GM21360 (cell line): ENCODE data around the gene MRPS22.
A peak's percentile ranks its signal among the peaks of the same experiment; 100 is the strongest.
"Not testable (repeated sequence)": the region's sequence is repeated elsewhere in the genome, so short reads cannot be mapped to it uniquely, and the experiment has no call there.

ENCODE experiments used
- ATAC-seq: cut with Tn5 transposase; IDR thresholded peaks from one replicate; pipeline ENCODE4 v1.9.1; 2021; ENCODE audit warnings: mild to moderate bottlenecking, moderate library complexity; ENCODE audit not compliant: unreplicated experiment

The MRPS22 gene

GRCh38 chr3:139334675-139335074 is 9.1 kb upstream of the MRPS22 start:
- not testable (repeated sequence) for ATAC-seq

GRCh38 chr3:139338405-139338804 is 5.4 kb upstream of the MRPS22 start:
- ATAC-seq, result no peak

- ATAC-seq, result no peak
These were observed 4.5 kb upstream of the MRPS22 start for GRCh38 chr3:139339219-139339906.

GRCh38 chr3:139340784-139341183 is 3.0 kb upstream of the MRPS22 start:
- no peak for ATAC-seq

GRCh38 chr3:139342054-139342453 is 1.8 kb upstream of the MRPS22 start:
- ATAC-seq, result no peak

- ATAC-seq, result no peak
These were observed 3.0 kb downstream of the MRPS22 start for GRCh38 chr3:139346771-139347170.

GRCh38 chr3:139353920-139354556 is 10.2 kb downstream of the MRPS22 start:
- no peak for ATAC-seq

GRCh38 chr3:139354661-139355060 is 10.8 kb downstream of the MRPS22 start:
- ATAC-seq, result no peak

- ATAC-seq, result no peak
These were observed 11.7 kb downstream of the MRPS22 start for GRCh38 chr3:139355476-139355875.

GRCh38 chr3:139355891-139356290 is 12.1 kb downstream of the MRPS22 start:
- no peak for ATAC-seq

GRCh38 chr3:139357899-139358298 is 14.1 kb downstream of the MRPS22 start:
- ATAC-seq, result peak; percentile 61

- no peak for ATAC-seq
These were observed 15.2 kb downstream of the MRPS22 start for GRCh38 chr3:139358841-139359562.

GRCh38 chr3:139361276-139361675 is 17.5 kb downstream of the MRPS22 start:
- no peak for ATAC-seq

- ATAC-seq, result no peak
These were observed 20.7 kb downstream of the MRPS22 start for GRCh38 chr3:139364549-139364948.

- no peak for ATAC-seq
These were observed 30.3 kb downstream of the MRPS22 start for GRCh38 chr3:139374099-139374498.

- ATAC-seq, result no peak
These were observed 33.6 kb downstream of the MRPS22 start for GRCh38 chr3:139377378-139377777.

- ATAC-seq, result no peak
These were observed 34.9 kb downstream of the MRPS22 start for GRCh38 chr3:139378587-139379241.

GRCh38 chr3:139380575-139380974 is 36.8 kb downstream of the MRPS22 start:
- ATAC-seq, result no peak

GRCh38 chr3:139382291-139382690 is 38.5 kb downstream of the MRPS22 start:
- not testable (repeated sequence) for ATAC-seq

GRCh38 chr3:139388077-139388476 is 44.3 kb downstream of the MRPS22 start:
- no peak for ATAC-seq

- peak; percentile 2 for ATAC-seq
These were observed 45.2 kb downstream of the MRPS22 start for GRCh38 chr3:139388821-139389551.
